Inflammatory macrophage treated with lipopolysaccharide for 4 hours (primary cell): ENCODE results near the gene RNF182.
A peak's percentile ranks its signal among the peaks of the same experiment; 100 is the strongest.
"Not testable (repeated sequence)": the region's sequence is repeated elsewhere in the genome, so short reads cannot be mapped to it uniquely, and the experiment has no call there.

Experiments
- DNase-seq: peaks from one replicate; pipeline ENCODE4 v3.0.0-alpha.2; 2020

RNF182 gene

GRCh38 chr6:13972602-13973001 is 47.9 kb downstream of the RNF182 start:
- not testable (repeated sequence) for DNase-seq

- not testable (repeated sequence) for DNase-seq
Measured at GRCh38 chr6:13973422-13973821, 48.7 kb downstream of the RNF182 start.

GRCh38 chr6:13978102-13978640 is 53.4 kb downstream of the RNF182 start:
- no peak for DNase-seq

DNA sequence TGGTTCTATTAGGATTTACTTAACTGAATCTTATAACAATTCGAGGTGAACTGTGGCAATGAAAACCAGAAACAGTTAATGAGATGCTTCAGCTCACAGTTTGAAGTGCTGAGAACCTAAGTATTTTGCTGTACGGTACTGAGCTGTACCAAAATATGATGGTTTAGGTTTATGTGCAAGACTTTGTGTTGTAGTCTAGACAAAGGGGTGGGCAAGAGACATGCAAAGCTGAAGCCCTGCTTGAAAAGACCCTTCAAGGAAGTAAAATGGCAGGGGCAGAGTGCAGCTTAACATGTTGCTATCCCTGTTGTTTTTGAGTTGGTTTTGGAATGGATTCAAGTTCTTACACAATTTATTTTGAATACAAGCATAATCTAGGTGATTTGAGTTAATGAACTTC is 54.0 kb downstream of the RNF182 start:
- DNase-seq, result no peak

DNA sequence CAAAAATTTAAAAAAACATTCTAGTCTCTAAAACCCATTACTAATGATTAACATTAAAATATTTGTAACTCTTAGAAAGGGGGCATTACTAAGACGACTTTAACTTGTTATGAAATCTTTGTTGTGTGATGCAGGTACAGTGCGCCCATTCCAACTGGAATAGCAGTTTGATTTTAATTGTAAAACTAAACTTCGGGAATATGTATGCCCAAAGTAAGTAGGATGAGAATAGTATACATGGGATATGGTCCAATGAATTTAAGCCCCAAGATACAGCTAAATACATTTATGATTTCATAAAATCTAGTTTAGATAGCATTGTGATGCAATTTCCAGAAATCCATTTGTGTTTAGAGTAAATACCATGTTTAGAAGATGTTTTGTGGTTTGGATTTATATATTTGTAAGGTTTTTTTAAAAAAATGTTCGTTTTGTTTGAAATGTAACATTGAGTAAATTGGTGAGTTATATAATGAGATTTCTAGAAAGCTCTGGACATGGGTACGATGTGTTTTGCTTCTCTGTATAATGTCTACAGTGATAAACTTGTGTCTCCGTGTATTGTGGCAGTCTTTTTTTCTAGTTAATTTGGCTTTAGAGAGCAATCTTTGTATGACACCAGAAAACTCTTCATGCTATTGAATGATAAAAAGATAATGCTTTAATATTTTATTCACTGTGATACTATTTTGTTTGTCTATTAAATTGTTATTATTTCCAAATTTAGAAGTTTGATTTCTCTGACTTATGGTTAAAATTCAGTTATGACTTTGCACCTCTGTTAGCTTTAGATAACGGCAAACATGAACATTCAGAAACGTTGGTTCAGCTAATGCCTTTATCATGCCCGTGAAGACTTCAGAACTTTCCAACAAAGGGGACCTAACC is 54.8 kb downstream of the RNF182 start:
- DNase-seq, result no peak

- no peak for DNase-seq
Measured at GRCh38 chr6:13980534-13980933, 55.8 kb downstream of the RNF182 start.

DNA sequence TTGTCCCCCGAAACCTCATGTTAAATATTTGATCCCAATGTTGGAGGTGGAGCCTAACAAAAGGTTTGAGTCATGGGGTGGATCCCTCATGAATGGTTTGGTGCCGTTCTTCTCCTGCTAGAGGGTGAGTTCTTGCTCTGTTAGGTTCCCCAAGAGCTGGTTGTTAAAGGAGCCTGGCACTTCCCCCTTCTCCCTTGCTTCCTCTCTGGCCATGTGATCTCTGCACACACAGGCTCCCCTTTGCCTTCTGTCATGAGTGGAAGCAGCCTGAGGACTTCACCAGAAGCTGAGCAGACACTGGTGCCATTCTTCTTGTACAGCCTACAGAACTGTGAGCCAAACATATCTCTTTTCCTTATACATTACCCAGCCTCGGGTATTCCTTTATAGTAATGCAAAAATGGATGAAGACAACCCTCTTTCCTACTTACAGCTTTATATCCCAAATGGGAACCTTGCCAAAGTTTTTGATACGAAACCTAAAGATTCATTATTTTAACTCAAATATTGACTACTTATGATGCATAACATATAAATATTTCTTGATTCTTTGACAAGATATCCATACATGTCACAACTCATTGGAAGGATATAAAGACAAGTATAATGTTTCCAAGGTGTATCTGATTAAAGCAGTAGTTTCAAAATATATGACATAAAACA is 61.0 kb downstream of the RNF182 start:
- DNase-seq, result peak; percentile 16

GRCh38 chr6:13986700-13987399 is 62.1 kb downstream of the RNF182 start:
- no peak for DNase-seq

DNA sequence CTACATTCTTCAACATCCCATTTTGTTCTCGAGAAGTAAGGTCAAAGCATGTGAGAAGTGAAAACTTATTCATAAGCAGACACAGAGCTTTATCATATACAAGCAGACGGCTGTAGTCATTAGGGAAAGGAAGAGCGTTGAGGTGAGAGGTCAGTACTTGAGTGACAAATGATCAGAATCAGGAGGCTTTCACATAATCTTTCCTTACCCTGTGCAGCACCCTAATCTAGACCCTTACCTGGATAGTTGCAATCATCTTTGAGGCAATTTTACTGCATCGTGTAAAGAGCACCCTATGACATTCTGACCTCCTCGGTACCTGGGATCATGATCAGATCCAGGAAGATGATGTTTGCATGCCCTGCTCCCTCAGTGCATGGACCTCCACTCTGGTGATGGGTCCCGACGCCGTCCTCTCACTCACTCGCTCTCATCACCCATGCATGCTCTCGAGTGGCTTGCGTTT is 62.7 kb downstream of the RNF182 start:
- DNase-seq, result no peak

DNA sequence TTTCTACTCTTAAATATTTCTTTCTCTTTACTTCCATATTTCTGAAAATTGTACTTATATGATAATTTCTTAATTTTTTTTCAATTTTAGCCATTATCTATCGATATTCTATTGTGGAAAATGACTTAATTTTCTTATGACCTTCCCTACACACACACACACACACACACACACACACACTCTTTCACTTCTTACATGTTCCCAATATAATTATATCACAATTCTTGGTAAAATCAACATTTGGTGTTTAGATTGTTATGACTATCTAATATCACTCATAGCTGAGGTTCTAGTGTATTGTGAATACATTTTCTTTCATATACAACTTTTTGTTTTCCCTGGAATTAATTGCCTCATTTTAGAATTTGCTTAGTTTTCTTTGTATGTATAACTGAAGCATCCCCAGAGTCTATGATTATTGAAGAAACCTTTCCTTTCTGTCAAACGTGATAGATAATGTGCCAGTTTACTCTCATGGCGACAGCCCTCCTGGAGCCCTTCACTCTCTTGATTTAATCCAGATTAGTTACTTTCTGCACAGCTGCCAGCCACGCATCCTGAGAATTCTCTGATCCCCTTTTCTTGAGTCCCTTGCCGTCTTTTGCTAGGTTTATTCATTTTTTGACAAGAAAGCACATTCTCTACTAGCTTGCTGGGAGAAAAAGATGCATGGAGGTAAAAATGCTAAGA is 63.4 kb downstream of the RNF182 start:
- no peak for DNase-seq

GRCh38 chr6:13988908-13989307 is 64.2 kb downstream of the RNF182 start:
- DNase-seq, result no peak

DNA sequence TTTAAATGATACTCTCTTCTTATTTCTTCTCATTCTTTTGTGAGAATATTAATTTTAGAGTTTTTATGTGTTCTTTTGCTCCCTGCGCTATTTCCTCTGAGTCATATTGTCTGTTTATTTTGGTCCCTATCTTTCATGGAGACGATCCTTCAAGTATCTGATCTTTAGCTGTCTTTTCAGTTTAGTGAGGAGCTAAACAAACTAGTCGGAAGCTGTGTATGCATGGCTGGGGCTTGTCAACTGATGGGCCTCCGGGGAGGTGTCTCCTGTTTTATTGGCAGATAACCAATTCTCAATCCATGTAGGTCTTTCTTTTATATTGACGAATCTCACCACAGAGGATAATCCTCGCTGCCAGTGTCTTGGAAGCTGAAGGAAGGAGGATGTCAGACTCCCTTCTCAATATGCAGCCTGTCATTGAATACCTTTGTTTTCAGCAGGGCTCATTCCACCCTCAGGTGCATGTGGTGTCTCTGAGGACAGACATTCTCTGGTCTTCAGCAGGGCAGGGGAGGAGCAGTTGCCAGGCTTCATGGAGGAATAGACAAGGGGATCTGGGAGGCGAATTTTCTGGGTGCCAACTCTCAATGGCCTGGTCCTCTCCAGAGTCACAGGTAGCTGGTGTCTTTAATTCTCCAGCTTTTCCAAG is 64.9 kb downstream of the RNF182 start:
- no peak for DNase-seq

GRCh38 chr6:13990796-13991195 is 66.0 kb downstream of the RNF182 start:
- DNase-seq, result no peak

GRCh38 chr6:13991393-13991792 is 66.6 kb downstream of the RNF182 start:
- no peak for DNase-seq

DNA sequence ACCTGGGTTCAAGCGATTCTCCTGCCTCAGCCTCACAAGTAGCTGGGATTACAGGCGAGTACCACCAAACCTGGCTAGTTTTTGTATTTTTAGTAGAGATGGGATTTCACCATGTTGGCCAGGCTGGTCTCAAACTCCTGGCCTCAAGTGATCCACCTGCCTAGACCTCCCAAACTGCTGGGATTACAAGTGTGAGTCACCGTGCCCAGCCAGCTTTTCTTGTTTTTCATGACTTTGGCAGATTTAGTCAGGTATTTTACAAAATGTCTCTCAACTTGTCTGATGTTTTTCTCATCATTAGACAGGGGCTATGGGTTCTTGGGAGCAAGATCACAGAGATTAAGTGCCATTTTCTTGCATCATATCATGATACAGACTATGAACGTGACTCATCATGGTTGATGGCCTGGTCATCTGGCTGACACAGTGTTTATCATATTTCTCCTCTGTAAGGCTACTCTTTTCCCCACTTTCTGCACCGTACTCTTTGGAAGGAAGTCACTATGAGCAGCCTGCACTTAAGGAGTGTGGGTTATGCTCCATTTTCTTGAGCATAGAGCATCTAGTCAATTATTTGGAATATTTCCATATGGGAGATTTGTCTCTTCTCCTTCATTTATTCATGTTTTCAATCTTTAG is 67.8 kb downstream of the RNF182 start:
- DNase-seq, result peak; percentile 5

DNA sequence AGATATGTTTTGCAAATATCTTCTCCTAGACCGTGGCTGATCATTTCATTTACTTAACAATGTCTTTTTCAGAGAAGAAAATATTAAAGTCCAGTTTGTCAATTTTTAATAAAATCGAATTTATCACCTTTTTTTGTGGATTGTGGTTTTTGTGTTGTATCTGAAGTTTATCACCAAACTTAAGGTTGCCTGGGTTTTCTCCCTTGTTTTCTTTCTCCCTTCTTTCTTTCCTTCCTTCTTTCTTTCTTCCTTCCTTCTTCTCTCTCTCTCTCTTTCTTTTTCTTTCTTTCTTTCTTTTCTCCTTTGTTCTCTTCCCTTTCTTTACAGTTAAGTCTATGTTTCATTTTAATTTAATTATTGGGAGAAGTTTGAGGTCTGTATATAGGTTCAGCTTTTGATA is 68.7 kb downstream of the RNF182 start:
- DNase-seq, result no peak

GRCh38 chr6:13998356-13998755 is 73.6 kb downstream of the RNF182 start:
- no peak for DNase-seq

GRCh38 chr6:14000901-14001300 is 76.1 kb downstream of the RNF182 start:
- no peak for DNase-seq

DNA sequence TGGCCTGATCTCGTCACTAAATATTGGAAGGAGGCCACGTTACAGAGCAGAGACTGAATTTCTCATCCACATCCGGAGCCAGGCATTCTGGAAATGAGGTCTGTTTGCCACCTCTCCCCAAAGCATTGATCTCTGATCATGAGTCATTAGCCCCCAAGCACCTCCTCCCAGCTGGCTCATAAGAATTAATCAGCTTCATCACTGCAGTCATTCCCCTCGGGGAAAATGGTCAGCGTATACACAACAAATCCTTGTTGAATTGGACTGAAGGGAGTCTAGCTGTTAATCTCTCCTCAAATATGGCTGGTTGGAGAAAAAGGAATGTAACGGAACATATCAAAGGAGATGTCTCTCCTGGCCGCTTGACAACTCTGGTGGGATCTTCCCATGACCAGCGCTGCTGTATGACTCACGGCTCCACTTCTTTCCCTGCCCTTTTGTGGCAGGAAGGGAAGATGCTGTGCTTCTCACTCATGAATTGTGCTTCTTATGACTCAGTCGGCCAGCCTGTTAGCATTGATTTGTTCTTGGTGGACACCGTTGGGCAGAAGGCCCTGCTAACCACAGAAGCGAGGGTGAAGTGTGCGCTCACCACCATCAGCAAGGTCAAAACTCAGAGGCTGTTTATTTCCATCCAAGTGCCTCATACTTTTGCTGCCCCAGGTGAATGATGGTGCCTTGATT is 76.7 kb downstream of the RNF182 start:
- DNase-seq, result no peak

DNA sequence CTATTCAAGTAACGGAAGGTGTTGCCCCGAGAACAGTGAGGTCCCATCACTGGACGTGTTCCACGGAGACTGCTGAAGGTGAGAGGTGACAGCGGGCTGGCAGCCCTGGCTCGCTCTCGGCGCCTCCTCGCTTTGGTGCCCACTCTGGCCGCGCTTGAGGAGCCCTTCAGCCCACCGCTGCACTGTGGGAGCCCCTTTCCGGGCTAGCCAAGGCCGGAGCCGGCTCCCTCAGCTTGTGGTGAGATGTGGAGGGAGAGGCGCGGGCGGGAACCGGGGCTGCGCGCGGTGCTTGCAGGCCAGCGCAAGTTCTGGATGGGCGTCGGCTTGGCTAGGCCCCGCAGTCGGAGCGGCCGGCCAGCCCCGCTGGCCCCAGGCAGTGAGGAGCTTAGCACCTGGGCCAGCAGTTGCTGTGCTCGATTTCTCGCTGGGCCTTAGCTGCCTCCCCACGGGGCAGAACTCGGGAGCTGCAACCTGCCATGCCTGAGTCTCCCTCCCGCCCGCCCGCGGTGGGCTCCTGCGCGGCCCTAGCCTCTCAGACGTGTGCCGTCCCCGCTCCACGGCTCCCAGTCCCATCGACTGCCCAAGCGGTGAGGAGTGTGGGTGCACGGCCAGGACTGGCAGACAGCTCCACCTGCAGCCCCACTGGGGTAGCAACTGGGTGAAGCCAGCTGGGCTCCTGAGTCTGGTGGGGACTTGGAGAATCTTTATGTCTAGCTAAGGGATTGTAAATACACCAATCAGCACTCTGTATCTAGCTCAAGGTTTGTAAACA is 77.6 kb downstream of the RNF182 start:
- no peak for DNase-seq
